ENCODE results near the gene SESTD1. TPM values are rescaled to one million over a fixed set of nuclear protein-coding genes. Genes with fewer than 3 reads are reported as not detected.

The SESTD1 gene
- total RNA-seq, 3 donors from 2014 or later (not counting 1 experiment from before 2014, with no cell fraction given): 14.7 to 25.2 (median 19.0) TPM

DNA sequence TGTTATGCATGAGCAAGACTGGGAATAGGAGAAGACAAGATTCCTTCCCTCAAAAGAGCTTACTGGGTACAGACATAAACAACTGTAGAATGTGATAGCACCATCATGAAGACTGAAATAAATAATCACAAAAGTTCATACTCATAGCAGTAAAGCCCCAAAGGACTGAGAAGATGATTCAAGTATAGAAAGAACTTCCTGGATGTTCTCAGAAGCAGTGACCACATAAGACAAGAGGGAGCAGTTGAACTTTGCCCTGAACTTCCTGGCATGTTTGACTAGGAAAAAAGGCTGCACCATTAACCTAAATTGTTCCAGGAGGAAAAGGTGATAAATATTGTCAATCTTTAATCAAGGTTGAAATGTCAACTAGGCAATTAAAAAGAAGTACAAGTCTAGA lies 156.9 kb downstream of the SESTD1 start:
- Mint-ChIP-seq H3K4me3 (no peak overlapping the region), H3K27me3 (ENCODE audit: low read depth in 2 of 2) (no peaks in the 10 kb centered on the region), H3K4me1 (peaks cover 0 to 10% of the 10 kb centered on the region in 2 donors), H3K36me3 (no peaks in the 10 kb centered on the region), H3K9me3 (no peaks in the 10 kb centered on the region), H3K27ac (no peak overlapping the region)
- Histone ChIP-seq H3K36me3 (ENCODE audit: control insufficient read depth, insufficient read depth, low read length) (peaks cover 5% of the 10 kb centered on the region), H3K4me3 (ENCODE audit: low read length) (no peak overlapping the region), H3K27me3 (ENCODE audit: control insufficient read depth, insufficient read depth, low read length) (no peaks in the 10 kb centered on the region), H3K9me3 (ENCODE audit: control insufficient read depth, insufficient read depth, low read length) (no peaks in the 10 kb centered on the region), H3K27ac (ENCODE audit: low read length) (no peak overlapping the region), H3K4me1 (ENCODE audit: control insufficient read depth, insufficient read depth, low read length) (no peaks in the 10 kb centered on the region)
- no peak for DNase-seq
- ATAC-seq: no peak
- intact Hi-C loops (cut with micrococcal nuclease): no loop called here
- TF ChIP-seq, protein P1, sequence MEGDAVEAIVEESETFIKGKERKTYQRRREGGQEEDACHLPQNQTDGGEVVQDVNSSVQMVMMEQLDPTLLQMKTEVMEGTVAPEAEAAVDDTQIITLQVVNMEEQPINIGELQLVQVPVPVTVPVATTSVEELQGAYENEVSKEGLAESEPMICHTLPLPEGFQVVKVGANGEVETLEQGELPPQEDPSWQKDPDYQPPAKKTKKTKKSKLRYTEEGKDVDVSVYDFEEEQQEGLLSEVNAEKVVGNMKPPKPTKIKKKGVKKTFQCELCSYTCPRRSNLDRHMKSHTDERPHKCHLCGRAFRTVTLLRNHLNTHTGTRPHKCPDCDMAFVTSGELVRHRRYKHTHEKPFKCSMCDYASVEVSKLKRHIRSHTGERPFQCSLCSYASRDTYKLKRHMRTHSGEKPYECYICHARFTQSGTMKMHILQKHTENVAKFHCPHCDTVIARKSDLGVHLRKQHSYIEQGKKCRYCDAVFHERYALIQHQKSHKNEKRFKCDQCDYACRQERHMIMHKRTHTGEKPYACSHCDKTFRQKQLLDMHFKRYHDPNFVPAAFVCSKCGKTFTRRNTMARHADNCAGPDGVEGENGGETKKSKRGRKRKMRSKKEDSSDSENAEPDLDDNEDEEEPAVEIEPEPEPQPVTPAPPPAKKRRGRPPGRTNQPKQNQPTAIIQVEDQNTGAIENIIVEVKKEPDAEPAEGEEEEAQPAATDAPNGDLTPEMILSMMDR (IDR thresholded peaks at IDR 0.05): no peak

DNA sequence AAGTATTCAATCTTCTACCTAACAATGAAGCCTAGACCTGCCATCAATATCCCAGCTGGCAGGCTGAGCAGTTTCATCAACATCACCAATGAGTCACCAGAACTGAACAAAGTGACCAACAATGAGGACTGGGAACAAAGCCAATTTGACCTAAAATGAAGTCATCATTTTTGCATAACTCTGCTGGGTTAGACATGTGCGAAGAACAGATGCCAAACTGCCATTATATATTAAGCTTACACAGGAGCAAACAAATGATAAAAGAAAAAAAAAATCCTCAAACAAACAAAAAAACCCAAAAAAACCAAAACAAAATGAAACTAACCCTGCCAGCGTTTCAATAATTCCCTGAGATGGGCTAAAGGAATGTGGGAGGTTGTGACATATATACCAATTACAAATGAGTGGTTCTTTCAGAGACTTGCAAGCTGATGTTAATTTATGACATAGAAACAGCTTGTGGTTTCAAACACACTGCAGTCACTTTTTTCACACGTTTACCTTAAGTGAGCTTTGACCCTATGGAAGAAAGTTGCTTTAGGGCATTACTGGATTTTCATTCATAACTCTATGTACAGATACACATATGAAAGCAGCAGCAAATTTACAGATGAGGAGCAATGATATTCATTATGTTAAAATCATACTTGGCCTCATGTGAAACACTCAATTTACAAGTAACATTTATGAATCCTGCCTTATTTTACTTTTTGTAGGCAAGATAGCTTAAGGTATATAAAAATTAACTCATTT lies 157.8 kb downstream of the SESTD1 start:
- intact Hi-C loops (cut with micrococcal nuclease): no loop called here
- no peaks in the 10 kb centered on the region for H3K9me3 Mint-ChIP-seq
- peak in 1 of 3 donors; percentile 18 for ATAC-seq
- TF ChIP-seq, protein P1 (IDR thresholded peaks at IDR 0.05): no peak
- H3K27me3 Mint-ChIP-seq (ENCODE audit: low read depth in 2 of 2): no peaks in the 10 kb centered on the region
- no peak overlapping the region for H3K27ac Mint-ChIP-seq
- H3K27me3 ChIP-seq (ENCODE audit: control insufficient read depth, insufficient read depth, low read length): no peaks in the 10 kb centered on the region
- H3K36me3 ChIP-seq (ENCODE audit: control insufficient read depth, insufficient read depth, low read length): no peaks in the 10 kb centered on the region
- H3K9me3 ChIP-seq (ENCODE audit: control insufficient read depth, insufficient read depth, low read length): no peaks in the 10 kb centered on the region
- no peaks in the 10 kb centered on the region for H3K36me3 Mint-ChIP-seq
- H3K4me1 ChIP-seq (ENCODE audit: control insufficient read depth, insufficient read depth, low read length): no peaks in the 10 kb centered on the region
- no peak overlapping the region for H3K4me3 Mint-ChIP-seq
- DNase-seq: no peak
- H3K27ac ChIP-seq (ENCODE audit: low read length): no peak overlapping the region
- no peak overlapping the region for H3K4me3 ChIP-seq (ENCODE audit: low read length)
- 63% methylated on average over 2 of the region's 3 CpGs for WGBS (ENCODE audit: insufficient coverage)
- H3K4me1 Mint-ChIP-seq: peaks cover 0 to 10% of the 10 kb centered on the region in 2 donors

DNA sequence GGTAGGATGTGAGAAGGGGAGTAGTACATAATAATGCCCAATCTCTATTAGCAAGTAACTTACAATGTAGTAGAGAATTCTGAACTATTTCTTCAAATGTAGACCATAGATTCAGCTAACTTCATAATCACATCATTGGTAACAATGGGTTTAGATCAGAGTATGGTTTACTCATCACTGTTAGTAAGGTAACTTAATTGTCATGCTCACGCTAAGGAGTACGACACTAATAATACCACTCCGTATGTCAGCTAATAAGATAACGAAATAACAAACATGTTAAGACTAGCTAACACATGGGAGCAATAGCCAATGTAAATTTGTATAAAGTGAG lies 158.3 kb downstream of the SESTD1 start:
- no peaks in the 10 kb centered on the region for H3K9me3 ChIP-seq (ENCODE audit: control insufficient read depth, insufficient read depth, low read length)
- no peak overlapping the region for H3K27ac Mint-ChIP-seq
- no peaks in the 10 kb centered on the region for H3K4me1 ChIP-seq (ENCODE audit: control insufficient read depth, insufficient read depth, low read length)
- TF ChIP-seq, protein P1 (IDR thresholded peaks at IDR 0.05): no peak
- H3K4me1 Mint-ChIP-seq: peaks cover 0 to 10% of the 10 kb centered on the region in 2 donors
- ATAC-seq: no peak
- H3K36me3 Mint-ChIP-seq: no peaks in the 10 kb centered on the region
- intact Hi-C loops (cut with micrococcal nuclease): no loop called here
- H3K9me3 Mint-ChIP-seq: no peaks in the 10 kb centered on the region
- no peak overlapping the region for H3K27ac ChIP-seq (ENCODE audit: low read length)
- whole genome bisulfite sequencing (ENCODE audit: insufficient coverage): 100% methylated on average over 3 of the region's 4 CpGs
- no peaks in the 10 kb centered on the region for H3K27me3 ChIP-seq (ENCODE audit: control insufficient read depth, insufficient read depth, low read length)
- no peak for DNase-seq
- no peak overlapping the region for H3K4me3 ChIP-seq (ENCODE audit: low read length)
- no peak overlapping the region for H3K4me3 Mint-ChIP-seq
- no peaks in the 10 kb centered on the region for H3K36me3 ChIP-seq (ENCODE audit: control insufficient read depth, insufficient read depth, low read length)
- H3K27me3 Mint-ChIP-seq (ENCODE audit: low read depth in 2 of 2): no peaks in the 10 kb centered on the region

DNA sequence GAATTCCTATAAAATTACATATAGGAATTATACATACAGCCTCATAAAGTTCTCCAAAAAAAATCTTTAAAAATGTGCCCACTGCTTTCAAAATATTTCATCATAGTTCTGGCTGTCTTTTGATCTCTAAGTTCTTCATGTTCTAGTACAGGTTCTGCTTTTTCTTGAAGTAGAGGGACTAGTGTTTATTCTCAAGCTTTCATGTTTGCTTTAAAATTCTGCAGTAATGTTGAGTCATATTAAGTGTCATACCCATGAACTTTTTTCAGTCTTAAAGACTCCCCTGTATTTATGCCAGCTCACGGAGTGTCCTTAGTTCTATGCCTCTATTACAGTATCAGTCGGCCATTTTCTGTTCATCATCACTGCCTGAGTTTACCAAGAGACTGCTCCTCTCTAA lies 159.9 kb downstream of the SESTD1 start:
- H3K27me3 Mint-ChIP-seq (ENCODE audit: low read depth in 2 of 2): no peaks in the 10 kb centered on the region
- no peak for DNase-seq

More for the DNA sequence above, 159.9 kb downstream of the SESTD1 start:
- no peaks in the 10 kb centered on the region for H3K36me3 Mint-ChIP-seq
- H3K27ac Mint-ChIP-seq: no peak overlapping the region
- no peak for ATAC-seq
- no peak overlapping the region for H3K27ac ChIP-seq (ENCODE audit: low read length)
- H3K36me3 ChIP-seq (ENCODE audit: control insufficient read depth, insufficient read depth, low read length): no peaks in the 10 kb centered on the region
- no peaks in the 10 kb centered on the region for H3K9me3 Mint-ChIP-seq
- H3K27me3 ChIP-seq (ENCODE audit: control insufficient read depth, insufficient read depth, low read length): no peaks in the 10 kb centered on the region
- no peaks in the 10 kb centered on the region for H3K9me3 ChIP-seq (ENCODE audit: control insufficient read depth, insufficient read depth, low read length)
- peaks cover 0 to 6% of the 10 kb centered on the region in 2 donors for H3K4me1 Mint-ChIP-seq
- H3K4me3 Mint-ChIP-seq: no peak overlapping the region
- no peak overlapping the region for H3K4me3 ChIP-seq (ENCODE audit: low read length)
- H3K4me1 ChIP-seq (ENCODE audit: control insufficient read depth, insufficient read depth, low read length): no peaks in the 10 kb centered on the region
- TF ChIP-seq, protein P1 (IDR thresholded peaks at IDR 0.05): no peak
- WGBS (ENCODE audit: insufficient coverage): 91% methylated on average over 2 of the region's 2 CpGs
- intact Hi-C loops (cut with micrococcal nuclease): no loop called here
